Measurements from ENCODE around the gene LCE3C. TPM values are rescaled to one million over a fixed set of nuclear protein-coding genes. Genes with fewer than 3 reads are reported as not detected.

Gene LCE3C
- total and polyA plus RNA-seq, 2 experiments from 2014 or later, result not detected

GRCh38 chr1:152580433-152580832 is 19.6 kb upstream of the LCE3C start, which contains the start of gene LCE3D (continued):
- TF ChIP-seq ZNF462 (CRISPR knock-in tag; IDR thresholded peaks at IDR 0.05), result no peak
- TF ChIP-seq ETS1 (IDR thresholded peaks at IDR 0.05), result no peak
- no peak for TF ChIP-seq CREB1 (CRISPR knock-in tag; IDR thresholded peaks at IDR 0.05; ENCODE audit: low read depth)
- no peak for TF ChIP-seq ZNF331 (CRISPR knock-in tag; IDR thresholded peaks at IDR 0.05; ENCODE audit: low read depth)
- TF ChIP-seq STAT1 (IDR thresholded peaks at IDR 0.05; ENCODE audit: unreplicated experiment), result no peak
- TF ChIP-seq POLR2AphosphoS5 (IDR thresholded peaks at IDR 0.05; ENCODE audit: low read depth), result no peak
- no peak for TF ChIP-seq CTCF (conservative IDR thresholded peaks at IDR 0.05; ENCODE audit: low read depth in 2 of 2)
- no peak for TF ChIP-seq JUNB (IDR thresholded peaks at IDR 0.05; ENCODE audit: unreplicated experiment)
- TF ChIP-seq EZH2 (IDR thresholded peaks at IDR 0.05; ENCODE audit: low read depth, unreplicated experiment), result no peak

All from GM23338 (cell line).